Natural killer cell (primary cell): Measurements from ENCODE around the gene CPA3. TPM values are rescaled to one million over a fixed set of nuclear protein-coding genes. Genes with fewer than 3 reads are reported as not detected.

Experiments used
- ATAC-seq, 3 donors: fragments of 150-1000 bp in 2 of 3; fragments of 200-7000 bp in 1 of 3; cut with Tn5 transposase; 1 replicate in 1 of 3; 2 replicates in 2 of 3; pipeline ENCODE4 v1.10.0; 2021; ENCODE audit warnings: mild to moderate bottlenecking in 2 of 3, moderate library complexity in 2 of 3
- DNase-seq, 2 donors: peaks; one replicate each; pipeline versions ENCODE4 v3.0.0 to v3.0.0-alpha.2; 2013 to 2021; ENCODE audit warnings: mixed read lengths in 1 of 2
- H3K27ac ChIP-seq: one replicate; pipeline ENCODE4 v1.5.1; 2013; ENCODE audit warnings: mild to moderate bottlenecking, low read length
- H3K27me3 ChIP-seq: one replicate; pipeline ENCODE4 v1.6.1; 2013; ENCODE audit warnings: low read length; ENCODE audit not compliant: control insufficient read depth, insufficient read depth
- H3K36me3 ChIP-seq: one replicate; pipeline ENCODE4 v1.6.1; 2013; ENCODE audit warnings: low read length; ENCODE audit not compliant: control insufficient read depth, insufficient read depth
- H3K4me1 ChIP-seq: one replicate; pipeline ENCODE4 v1.6.1; 2013; ENCODE audit warnings: low read length; ENCODE audit not compliant: control insufficient read depth, insufficient read depth
- H3K4me3 ChIP-seq: one replicate; pipeline ENCODE4 v1.5.1; 2013; ENCODE audit warnings: low read length
- H3K9me3 ChIP-seq: one replicate; pipeline ENCODE4 v1.6.1; 2013; ENCODE audit warnings: low read length; ENCODE audit not compliant: control insufficient read depth, insufficient read depth
- H3K27ac Mint-ChIP-seq, 2 donors: one replicate each; pipeline ENCODE4 v1.8.0; 2022; ENCODE audit warnings: mild to moderate bottlenecking in 2 of 2, mixed read lengths in 2 of 2, moderate library complexity in 1 of 2
- H3K27me3 Mint-ChIP-seq, 2 donors: one replicate each; pipeline ENCODE4 v1.8.0; 2022; ENCODE audit warnings: low read depth in 2 of 2, mixed read lengths in 2 of 2
- H3K36me3 Mint-ChIP-seq: one replicate; pipeline ENCODE4 v1.8.0; 2022; ENCODE audit warnings: mixed read lengths
- H3K4me1 Mint-ChIP-seq, 2 donors: one replicate each; pipeline ENCODE4 v1.8.0; 2022; ENCODE audit warnings: mixed read lengths in 2 of 2
- H3K4me3 Mint-ChIP-seq: one replicate; pipeline ENCODE4 v1.8.0; 2022; ENCODE audit warnings: mild to moderate bottlenecking, moderate library complexity, mixed read lengths
- H3K9me3 Mint-ChIP-seq, 2 donors: one replicate each; pipeline ENCODE4 v1.8.0; 2022; ENCODE audit warnings: mixed read lengths in 2 of 2
- CTCF ChIP-seq: fragments of 200-600 bp; IDR thresholded peaks from one replicate; pipeline ENCODE4 v1.8.0; 2022; ENCODE audit warnings: antibody characterized with exemption
- WGBS: methylation state at CpG from one replicate; pipeline ENCODE4 v1.1.7; 2013; ENCODE audit warnings: missing lambda C conversion rate; ENCODE audit not compliant: insufficient coverage; 5-methylcytosine and 5-hydroxymethylcytosine counted together
- intact Hi-C: fragments of 100-400 bp; cut with micrococcal nuclease; formaldehyde crosslinking; loops from one replicate; pipeline ENCODE4 v1.14.2; 2022
- total RNA-seq, 4 donors: library from RNA; stranded (reverse); fragments of 120-200 nt in 1 of 4; gene quantifications; one replicate each; pipeline versions ENCODE4 v1.2.3 to v1.2.4, GENCODE V29; 2013 to 2022

Gene CPA3
- total RNA-seq, 3 donors from 2014 or later (not counting 1 experiment from before 2014, with no cell fraction given) = 1.1 to 59.7 TPM; not detected in 1

- Mint-ChIP-seq H3K36me3 (no peaks in the 10 kb centered on the region), H3K4me3 (no peak overlapping the region), H3K27me3 (peaks cover 6 to 8% of the 10 kb centered on the region in 2 donors), H3K4me1 (no peaks in the 10 kb centered on the region), H3K27ac (no peak overlapping the region), H3K9me3 (no peaks in the 10 kb centered on the region)
- 80% methylated on average over 2 of the region's 3 CpGs for WGBS
- Histone ChIP-seq H3K36me3 (no peaks in the 10 kb centered on the region), H3K27ac (no peak overlapping the region), H3K4me1 (no peaks in the 10 kb centered on the region), H3K4me3 (no peak overlapping the region), H3K9me3 (no peaks in the 10 kb centered on the region), H3K27me3 (no peaks in the 10 kb centered on the region)
- TF ChIP-seq CTCF = no peak
- intact Hi-C loops = no loop called here
- ATAC-seq = no peak
- no peak for DNase-seq
Measured at GRCh38 chr3:148816981-148817525, 48.0 kb upstream of the CPA3 start.

- H3K27me3 Mint-ChIP-seq = peaks cover 4 to 8% of the 10 kb centered on the region in 2 donors
- no peak for TF ChIP-seq CTCF
- 68% methylated on average over 7 of the region's 7 CpGs for WGBS
Measured at GRCh38 chr3:148820361-148821245, 44.5 kb upstream of the CPA3 start.

GRCh38 chr3:148823026-148823425 is 42.1 kb upstream of the CPA3 start:
- intact Hi-C loops = no loop called here
- Histone ChIP-seq H3K27me3 (peaks cover under 1% of the 10 kb centered on the region), H3K9me3 (no peaks in the 10 kb centered on the region), H3K27ac (no peak overlapping the region), H3K36me3 (no peaks in the 10 kb centered on the region), H3K4me3 (no peak overlapping the region), H3K4me1 (no peaks in the 10 kb centered on the region)
- no peak overlapping the region for H3K4me3 Mint-ChIP-seq
- no peaks in the 10 kb centered on the region for H3K4me1 Mint-ChIP-seq
- no peaks in the 10 kb centered on the region for H3K9me3 Mint-ChIP-seq
- no peak for TF ChIP-seq CTCF
- no CpG with 5 or more reads among the region's 1 CpG for WGBS
- DNase-seq (no peak), ATAC-seq (no peak)
- peaks cover 4 to 8% of the 10 kb centered on the region in 2 donors for H3K27me3 Mint-ChIP-seq
- no peak overlapping the region for H3K27ac Mint-ChIP-seq
- no peaks in the 10 kb centered on the region for H3K36me3 Mint-ChIP-seq

More at GRCh38 chr3:148820361-148821245, 44.5 kb upstream of the CPA3 start:
- Histone ChIP-seq H3K4me3 (no peak overlapping the region), H3K4me1 (no peaks in the 10 kb centered on the region), H3K27ac (no peak overlapping the region), H3K9me3 (no peaks in the 10 kb centered on the region), H3K36me3 (no peaks in the 10 kb centered on the region), H3K27me3 (no peaks in the 10 kb centered on the region)
- H3K27ac Mint-ChIP-seq = no peak overlapping the region
- no peak overlapping the region for H3K4me3 Mint-ChIP-seq
- no peaks in the 10 kb centered on the region for H3K36me3 Mint-ChIP-seq
- no peaks in the 10 kb centered on the region for H3K4me1 Mint-ChIP-seq
- intact Hi-C loops = no loop called here
- ATAC-seq = no peak
- no peaks in the 10 kb centered on the region for H3K9me3 Mint-ChIP-seq
- DNase-seq = no peak
